Vagina (tissue), 2 donors: Measurements from ENCODE around the gene GAMT.

ENCODE experiments used
- POLR2A ChIP-seq, 2 donors: fragments of 450-650 bp; IDR thresholded peaks; one replicate each; pipeline ENCODE4 v1.6.1; 2017; ENCODE audit warnings: antibody characterized with exemption in 2 of 2, mild to moderate bottlenecking in 2 of 2, moderate library complexity in 2 of 2
- POLR2AphosphoS5 ChIP-seq, 2 donors: sonication (generic); formaldehyde crosslinking; IDR thresholded peaks; one replicate each; pipeline ENCODE4 v1.9.0; 2017; ENCODE audit warnings: antibody characterized with exemption in 2 of 2, mild to moderate bottlenecking in 2 of 2, low read depth in 1 of 2; ENCODE audit not compliant: insufficient read depth in 1 of 2
- TF ChIP-seq, protein P1 (sequence below), 3 experiments: fragments of 450-650 bp in 2 of 3; fragments of 200-600 bp in 1 of 3; sonication (generic) in 1 of 3; IDR thresholded peaks; one replicate each; pipeline ENCODE4 v1.5.1; 2017 to 2019; ENCODE audit warnings: antibody characterized with exemption in 3 of 3, mild to moderate bottlenecking in 2 of 3, moderate library complexity in 2 of 3

DNA sequence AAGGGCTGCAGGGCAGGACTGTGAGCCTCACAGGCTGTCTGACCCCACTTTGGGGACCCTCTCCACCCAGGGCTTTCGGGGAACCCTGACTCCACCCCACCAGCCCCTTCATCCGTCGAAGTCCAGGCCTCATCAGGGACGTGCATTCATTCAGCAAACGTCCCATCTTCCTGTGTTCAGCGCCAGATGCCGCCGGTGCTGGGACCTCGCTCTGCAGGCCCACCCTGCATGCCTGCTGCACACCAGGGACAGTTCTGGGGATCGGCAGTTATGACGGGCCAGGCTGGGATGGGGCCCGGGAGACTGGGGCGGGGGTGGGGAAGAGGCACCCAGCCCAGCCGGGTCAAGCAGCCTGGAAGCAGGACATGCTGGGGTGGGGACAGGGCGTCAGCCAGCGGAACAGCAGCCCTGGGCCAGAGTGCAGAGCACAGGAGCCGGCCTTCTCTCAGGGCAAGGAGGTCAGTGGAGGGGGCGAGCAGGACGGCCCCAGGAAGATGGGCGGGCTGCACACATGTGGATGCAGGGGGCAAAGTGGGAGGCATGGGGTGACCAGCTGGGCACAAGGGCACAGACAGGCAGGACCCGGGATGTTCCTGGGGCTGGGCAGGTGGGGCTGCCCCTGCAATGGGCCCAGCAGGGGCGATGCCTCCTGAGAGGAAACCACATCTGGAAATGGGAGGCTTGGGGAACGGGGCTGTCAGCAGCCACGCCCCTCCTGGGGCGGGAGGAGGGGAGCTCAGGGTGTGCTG lies 5.1 kb downstream of the GAMT start:
- TF ChIP-seq POLR2A (IDR thresholded peaks at IDR 0.05): no peak
- TF ChIP-seq, protein P1, sequence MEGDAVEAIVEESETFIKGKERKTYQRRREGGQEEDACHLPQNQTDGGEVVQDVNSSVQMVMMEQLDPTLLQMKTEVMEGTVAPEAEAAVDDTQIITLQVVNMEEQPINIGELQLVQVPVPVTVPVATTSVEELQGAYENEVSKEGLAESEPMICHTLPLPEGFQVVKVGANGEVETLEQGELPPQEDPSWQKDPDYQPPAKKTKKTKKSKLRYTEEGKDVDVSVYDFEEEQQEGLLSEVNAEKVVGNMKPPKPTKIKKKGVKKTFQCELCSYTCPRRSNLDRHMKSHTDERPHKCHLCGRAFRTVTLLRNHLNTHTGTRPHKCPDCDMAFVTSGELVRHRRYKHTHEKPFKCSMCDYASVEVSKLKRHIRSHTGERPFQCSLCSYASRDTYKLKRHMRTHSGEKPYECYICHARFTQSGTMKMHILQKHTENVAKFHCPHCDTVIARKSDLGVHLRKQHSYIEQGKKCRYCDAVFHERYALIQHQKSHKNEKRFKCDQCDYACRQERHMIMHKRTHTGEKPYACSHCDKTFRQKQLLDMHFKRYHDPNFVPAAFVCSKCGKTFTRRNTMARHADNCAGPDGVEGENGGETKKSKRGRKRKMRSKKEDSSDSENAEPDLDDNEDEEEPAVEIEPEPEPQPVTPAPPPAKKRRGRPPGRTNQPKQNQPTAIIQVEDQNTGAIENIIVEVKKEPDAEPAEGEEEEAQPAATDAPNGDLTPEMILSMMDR (IDR thresholded peaks at IDR 0.05): no peak
- no peak for TF ChIP-seq POLR2AphosphoS5 (IDR thresholded peaks at IDR 0.05; ENCODE audit: insufficient read depth in 1 of 2, low read depth in 1 of 2)
